A549 (cell line): Measurements from ENCODE around the gene STRN3. TPM values are rescaled to one million over a fixed set of nuclear protein-coding genes. Genes with fewer than 3 reads are reported as not detected.

Experiments used
- ATAC-seq, 2 experiments: fragments of 200-7000 bp in 1 of 2; fragments of >200 bp in 1 of 2; cut with Nextera tagmentation in 1 of 2; cut with Tn5 transposase in 1 of 2; 3 replicates each; pipeline versions ENCODE4 v1.8.0 to v1.9.1; 2018 to 2020; ENCODE audit warnings: mild to moderate bottlenecking in 1 of 2, moderate library complexity in 1 of 2
- CTCF ChIA-PET: fragments of 300-600 bp; sonication (Branson Sonifier 250); formaldehyde crosslinking; extraction: SDS; loops from one replicate; lab custom pipeline; 2021; ENCODE audit warnings: antibody characterized with exemption, inconsistent platforms; lab: Yijun Ruan, JAX
- POLR2A ChIA-PET: fragments of 350-600 bp; formaldehyde crosslinking; extraction: SDS; loops from one replicate; lab custom pipeline; 2021; ENCODE audit warnings: antibody characterized with exemption, inconsistent platforms; lab: Yijun Ruan, JAX
- DNase-seq, 2 experiments: peaks; one replicate each; pipeline versions ENCODE4 v3.0.0 to v3.0.0-alpha.2; 2011 to 2016; ENCODE audit warnings: low read depth in 1 of 2, low spot score in 1 of 2
- FAIRE-seq: peaks from 2 replicates; lab custom pipeline; 2011; peaks lifted over from hg19 to GRCh38; lab: Jason Lieb, UNC
- H3K27ac ChIP-seq, 2 experiments: fragments of >200 bp; sonication (Bioruptor Twin); formaldehyde crosslinking; 3 replicates each; pipeline ENCODE4 v1.5.1; 2016 to 2017
- H3K4me1 ChIP-seq: fragments of >200 bp; sonication (Bioruptor Twin); formaldehyde crosslinking; 3 replicates; pipeline ENCODE4 v1.6.1; 2016
- H3K4me2 ChIP-seq: fragments of >200 bp; sonication (Bioruptor Twin); formaldehyde crosslinking; 3 replicates; pipeline ENCODE4 v1.6.1; 2016
- H3K4me3 ChIP-seq: fragments of >200 bp; sonication (Bioruptor Twin); formaldehyde crosslinking; 3 replicates; pipeline ENCODE4 v1.5.1; 2016
- H3K9me3 ChIP-seq: fragments of >200 bp; sonication (Bioruptor Twin); formaldehyde crosslinking; 3 replicates; pipeline ENCODE4 v1.6.1; 2016
- BHLHE40 ChIP-seq: IDR thresholded peaks from 2 replicates; pipeline ENCODE4 v1.6.1; 2012; ENCODE audit warnings: low read depth, low read length, inconsistent platforms
- CBX8 ChIP-seq: fragments of 200-600 bp; sonication (generic); IDR thresholded peaks from 2 replicates; pipeline ENCODE4 v1.6.1; 2016
- CHD2 ChIP-seq: fragments of 150-350 bp; IDR thresholded peaks from 2 replicates; pipeline ENCODE4 v1.6.1; 2014; ENCODE audit warnings: low read length; ENCODE audit not compliant: partially characterized antibody
- ESRRA ChIP-seq: fragments of 150-350 bp; IDR thresholded peaks from 2 replicates; pipeline ENCODE4 v1.6.1; 2014; ENCODE audit warnings: mild to moderate bottlenecking, low read length, borderline replicate concordance
- FOSL2 ChIP-seq, 2 experiments: fragments of 450-650 bp in 1 of 2; fragments of >200 bp in 1 of 2; sonication (Bioruptor Twin) in 1 of 2; formaldehyde crosslinking; IDR thresholded peaks; 2 replicates each; pipeline versions ENCODE4 v1.5.0 to v1.6.1; 2016 to 2020; ENCODE audit warnings: mild to moderate bottlenecking in 1 of 2, moderate library complexity in 1 of 2
- FOXS1 ChIP-seq: fragments of 250-450 bp; sonication (Bioruptor Pico); IDR thresholded peaks from 2 replicates; pipeline ENCODE4 v1.5.0; 2020; ENCODE audit warnings: mild to moderate bottlenecking, moderate library complexity
- HOXA7 ChIP-seq: fragments of 250-450 bp; sonication (Bioruptor Pico); IDR thresholded peaks from 2 replicates; pipeline ENCODE4 v1.5.0; 2020; ENCODE audit warnings: mild to moderate bottlenecking, moderate library complexity
- HOXB5 ChIP-seq: fragments of 250-450 bp; sonication (Bioruptor Pico); IDR thresholded peaks from 2 replicates; pipeline ENCODE4 v1.5.0; 2020; ENCODE audit warnings: mild to moderate bottlenecking, moderate library complexity
- JUNB ChIP-seq: fragments of >200 bp; sonication (Bioruptor Twin); formaldehyde crosslinking; IDR thresholded peaks from 2 replicates; pipeline ENCODE4 v1.6.1; 2016
- KDM5A ChIP-seq: fragments of 200-600 bp; sonication (generic); IDR thresholded peaks from 2 replicates; pipeline ENCODE4 v1.6.1; 2016; ENCODE audit warnings: antibody characterized with exemption, mild to moderate bottlenecking
- MYC ChIP-seq: IDR thresholded peaks from 2 replicates; pipeline ENCODE4 v1.6.1; 2012; ENCODE audit warnings: mild to moderate bottlenecking, inconsistent platforms, low read length, improper control_type of control experiment, borderline replicate concordance
- NFE2L2 ChIP-seq: fragments of 150-350 bp; conservative IDR thresholded peaks from 2 replicates; pipeline ENCODE4 v1.6.1; 2014; ENCODE audit warnings: low read length
- NR3C1 ChIP-seq: fragments of >200 bp; sonication (Bioruptor Twin); formaldehyde crosslinking; IDR thresholded peaks from 3 replicates; pipeline ENCODE4 v1.6.1; 2017
- POLR2A ChIP-seq: IDR thresholded peaks from 2 replicates; pipeline ENCODE4 v1.6.1; 2012; ENCODE audit warnings: mild to moderate bottlenecking, low read length
- POLR2AphosphoS2 ChIP-seq: conservative IDR thresholded peaks from 2 replicates; pipeline ENCODE4 v1.6.1; 2012; ENCODE audit warnings: low read length, improper control_type of control experiment, inconsistent platforms
- RARB ChIP-seq: fragments of 250-450 bp; sonication (Bioruptor Pico); IDR thresholded peaks from 2 replicates; pipeline ENCODE4 v1.8.0; 2021; ENCODE audit warnings: mild to moderate bottlenecking, moderate library complexity
- RFX5 ChIP-seq: fragments of 450-650 bp; IDR thresholded peaks from 2 replicates; pipeline ENCODE4 v1.7.1; 2014; ENCODE audit warnings: antibody characterized with exemption, mild to moderate bottlenecking, moderate library complexity
- SMC3 ChIP-seq: fragments of >200 bp; sonication (Bioruptor Twin); formaldehyde crosslinking; IDR thresholded peaks from 3 replicates; pipeline ENCODE4 v1.6.1; 2018; ENCODE audit warnings: inconsistent platforms
- SREBF2 ChIP-seq: fragments of 450-650 bp; IDR thresholded peaks from 2 replicates; pipeline ENCODE4 v1.6.1; 2014; ENCODE audit warnings: mild to moderate bottlenecking, moderate library complexity
- TFCP2L1 ChIP-seq: fragments of 250-450 bp; sonication (Bioruptor Pico); IDR thresholded peaks from 2 replicates; pipeline ENCODE4 v1.5.0; 2021; ENCODE audit warnings: mild to moderate bottlenecking
- TP53 ChIP-seq: fragments of 250-450 bp; sonication (Bioruptor Pico); IDR thresholded peaks from 2 replicates; pipeline ENCODE4 v1.5.0; 2021; ENCODE audit warnings: mild to moderate bottlenecking, moderate library complexity
- ZNF302 ChIP-seq: fragments of 250-450 bp; sonication (Bioruptor Pico); IDR thresholded peaks from 2 replicates; pipeline ENCODE4 v1.9.0; 2021; ENCODE audit warnings: inconsistent platforms, mild to moderate bottlenecking, moderate library complexity
- ZSCAN20 ChIP-seq: fragments of 250-450 bp; sonication (Bioruptor Pico); IDR thresholded peaks from 2 replicates; pipeline ENCODE4 v1.8.0; 2022; ENCODE audit warnings: mild to moderate bottlenecking, moderate library complexity
- WGBS: methylation state at CpG from one replicate; pipeline ENCODE4 v1.1.6; 2017; ENCODE audit errors: missing lambda C conversion rate; 5-methylcytosine and 5-hydroxymethylcytosine counted together
- polyA plus RNA-seq, 4 experiments: library from polyadenylated mRNA; depleted of rRNA in 3 of 4; stranded (reverse); fragments of >200 nt; fragmentation: RNase III in 1 of 4; extraction: RNeasy Plus Mini Kit Qiagen cat#74134 plus additional on column Dnase treatment in 1 of 4; gene quantifications; 2 replicates in 3 of 4; 3 replicates in 1 of 4; pipeline ENCODE4 v1.2.3, GENCODE V29; 2011 to 2017
- TF ChIP-seq, protein P1 (sequence below): IDR thresholded peaks from 2 replicates; pipeline ENCODE4 v1.6.1; 2012
- TF ChIP-seq, protein P2 (sequence below): IDR thresholded peaks from 2 replicates; pipeline ENCODE4 v1.6.1; 2012; ENCODE audit warnings: low read depth, borderline replicate concordance
- TF ChIP-seq, protein P3 (sequence below): fragments of 250-450 bp; sonication (Bioruptor Pico); IDR thresholded peaks from 2 replicates; pipeline ENCODE4 v1.5.0; 2020; ENCODE audit warnings: low read depth, mild to moderate bottlenecking, moderate library complexity
- TF ChIP-seq, protein P4 (sequence below): fragments of >200 bp; sonication (Bioruptor Twin); formaldehyde crosslinking; IDR thresholded peaks from 2 replicates; pipeline ENCODE4 v1.6.1; 2016

STRN3 gene
- polyA plus RNA-seq, 2 of the 4 experiments (the other 2 are of a cell fraction) = 22.1 to 44.8 TPM

DNA sequence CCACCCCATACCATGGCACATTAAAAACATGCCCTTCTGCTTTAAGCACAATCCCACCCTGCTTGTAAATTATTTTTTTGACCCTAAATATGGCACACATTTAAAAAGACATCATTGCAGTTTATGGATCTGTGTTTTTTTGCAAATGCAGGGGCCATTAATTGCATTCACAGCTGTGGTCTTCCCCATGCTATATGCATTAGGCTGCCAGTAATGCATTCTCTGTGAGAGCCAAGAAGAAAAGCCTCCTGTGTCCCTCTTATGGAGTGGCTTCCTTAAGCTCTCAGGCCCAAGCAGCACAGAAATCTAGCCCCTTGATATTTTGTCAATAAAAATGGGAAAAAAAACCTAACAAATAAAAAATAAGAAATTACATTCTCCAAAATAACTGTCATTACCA is 172.2 kb downstream of the STRN3 start:
- H3K4me3 ChIP-seq = no peak overlapping the region
- TF ChIP-seq TFCP2L1 (no peak), SREBF2 (no peak), TP53 (CRISPR knock-in tag) (no peak), CBX8 (no peak), FOXS1 (no peak), POLR2A (no peak), BHLHE40 (no peak), HOXB5 (no peak), KDM5A (no peak), RFX5 (no peak), ESRRA (no peak), SMC3 (no peak), HOXA7 (CRISPR knock-in tag) (no peak), ZNF302 (CRISPR knock-in tag) (no peak), CHD2 (no peak), POLR2AphosphoS2 (no peak), JUNB (no peak), ZSCAN20 (CRISPR knock-in tag) (no peak)
- TF ChIP-seq, protein P1, sequence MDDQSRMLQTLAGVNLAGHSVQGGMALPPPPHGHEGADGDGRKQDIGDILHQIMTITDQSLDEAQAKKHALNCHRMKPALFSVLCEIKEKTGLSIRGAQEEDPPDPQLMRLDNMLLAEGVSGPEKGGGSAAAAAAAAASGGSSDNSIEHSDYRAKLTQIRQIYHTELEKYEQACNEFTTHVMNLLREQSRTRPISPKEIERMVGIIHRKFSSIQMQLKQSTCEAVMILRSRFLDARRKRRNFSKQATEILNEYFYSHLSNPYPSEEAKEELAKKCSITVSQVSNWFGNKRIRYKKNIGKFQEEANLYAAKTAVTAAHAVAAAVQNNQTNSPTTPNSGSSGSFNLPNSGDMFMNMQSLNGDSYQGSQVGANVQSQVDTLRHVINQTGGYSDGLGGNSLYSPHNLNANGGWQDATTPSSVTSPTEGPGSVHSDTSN = no peak
- TF ChIP-seq, protein P2, sequence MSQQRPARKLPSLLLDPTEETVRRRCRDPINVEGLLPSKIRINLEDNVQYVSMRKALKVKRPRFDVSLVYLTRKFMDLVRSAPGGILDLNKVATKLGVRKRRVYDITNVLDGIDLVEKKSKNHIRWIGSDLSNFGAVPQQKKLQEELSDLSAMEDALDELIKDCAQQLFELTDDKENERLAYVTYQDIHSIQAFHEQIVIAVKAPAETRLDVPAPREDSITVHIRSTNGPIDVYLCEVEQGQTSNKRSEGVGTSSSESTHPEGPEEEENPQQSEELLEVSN = no peak
- no peaks in the 10 kb centered on the region for H3K4me1 ChIP-seq
- POLR2A ChIA-PET = no interaction called here
- ATAC-seq (no peak), FAIRE-seq (no peak), DNase-seq (no peak)
- H3K27ac ChIP-seq = no peak overlapping the region
- H3K9me3 ChIP-seq = no peaks in the 10 kb centered on the region
- CTCF ChIA-PET = no interaction called here
- H3K4me2 ChIP-seq = no peak overlapping the region

DNA sequence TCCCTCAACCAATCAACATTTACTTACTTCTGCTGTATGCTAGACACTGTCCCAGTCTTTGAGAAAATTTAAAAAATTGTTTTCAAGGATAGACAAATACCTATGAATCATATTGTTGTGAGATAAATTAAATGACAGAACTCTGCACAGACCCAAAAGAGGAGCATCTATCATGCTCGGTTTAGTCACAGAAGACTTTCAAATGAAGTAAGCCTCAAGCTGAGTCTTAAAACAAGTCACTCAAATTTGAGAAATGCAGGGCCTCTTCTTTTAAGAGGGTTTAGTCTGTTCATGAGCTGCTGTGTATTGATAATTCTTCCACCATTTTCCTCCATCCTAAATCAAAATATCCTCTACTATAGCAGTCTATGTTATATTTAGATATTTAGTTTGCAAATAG is 176.2 kb downstream of the STRN3 start:
- TF ChIP-seq RARB (CRISPR knock-in tag) (no peak), FOSL2 (IDR thresholded peaks at IDR 0.05) (no peak), FOSL2 (CRISPR knock-in tag; IDR thresholded peaks at IDR 0.05) (no peak), NFE2L2 (no peak), JUNB (no peak), MYC (no peak), NR3C1 (no peak)
- TF ChIP-seq, protein P3, sequence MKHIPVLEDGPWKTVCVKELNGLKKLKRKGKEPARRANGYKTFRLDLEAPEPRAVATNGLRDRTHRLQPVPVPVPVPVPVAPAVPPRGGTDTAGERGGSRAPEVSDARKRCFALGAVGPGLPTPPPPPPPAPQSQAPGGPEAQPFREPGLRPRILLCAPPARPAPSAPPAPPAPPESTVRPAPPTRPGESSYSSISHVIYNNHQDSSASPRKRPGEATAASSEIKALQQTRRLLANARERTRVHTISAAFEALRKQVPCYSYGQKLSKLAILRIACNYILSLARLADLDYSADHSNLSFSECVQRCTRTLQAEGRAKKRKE = no peak
- ATAC-seq = no peak
- H3K27ac ChIP-seq = no peak overlapping the region
- DNase-seq = no peak
- peak; percentile 54 for FAIRE-seq
- H3K4me3 ChIP-seq = no peak overlapping the region
- POLR2A ChIA-PET = no interaction called here
- H3K4me2 ChIP-seq = no peak overlapping the region
- WGBS = 40% methylated on average over 1 of the region's 1 CpG
- CTCF ChIA-PET = interaction anchor here (1.2 kb wide), 1 partner anchor 8 kb away, joined by 5 read pairs; no protein-coding TSS in a partner anchor
- H3K4me1 ChIP-seq = no peaks in the 10 kb centered on the region
- no peaks in the 10 kb centered on the region for H3K9me3 ChIP-seq

DNA sequence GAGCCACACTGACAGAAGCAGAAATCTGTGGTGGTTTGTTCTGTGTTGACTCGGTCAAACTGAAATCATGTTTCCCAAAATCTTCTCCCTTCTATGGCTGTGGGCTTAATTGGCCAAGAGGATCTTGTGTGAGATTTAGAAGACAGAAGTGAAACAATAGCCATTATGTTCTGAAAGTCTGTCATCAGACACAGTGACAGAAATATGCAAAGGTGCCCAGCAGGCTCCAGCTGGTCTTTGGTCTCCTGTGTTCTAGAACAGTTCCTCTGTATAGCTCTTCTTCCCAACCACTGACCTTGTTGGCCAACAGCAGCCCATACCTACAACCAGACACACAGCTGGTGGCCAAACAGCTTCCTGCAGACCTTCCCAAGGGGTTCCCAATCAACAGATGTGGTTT is 176.8 kb downstream of the STRN3 start:
- ATAC-seq = no peak
- no peak for TF ChIP-seq RARB (CRISPR knock-in tag)
- TF ChIP-seq ZSCAN20 (CRISPR knock-in tag) = no peak
- TF ChIP-seq HOXA7 (CRISPR knock-in tag) = no peak
- no peak for TF ChIP-seq CBX8
- no peak for TF ChIP-seq POLR2AphosphoS2
- TF ChIP-seq, protein P4, sequence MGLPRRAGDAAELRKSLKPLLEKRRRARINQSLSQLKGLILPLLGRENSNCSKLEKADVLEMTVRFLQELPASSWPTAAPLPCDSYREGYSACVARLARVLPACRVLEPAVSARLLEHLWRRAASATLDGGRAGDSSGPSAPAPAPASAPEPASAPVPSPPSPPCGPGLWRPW = no peak
- no peak for DNase-seq
- 25% methylated on average over 1 of the region's 1 CpG for WGBS
- no peaks in the 10 kb centered on the region for H3K4me1 ChIP-seq
- H3K4me2 ChIP-seq = no peak overlapping the region
- POLR2A ChIA-PET = no interaction called here
- H3K9me3 ChIP-seq = no peaks in the 10 kb centered on the region
- CTCF ChIA-PET = interaction anchor here (1.2 kb wide), 1 partner anchor 9 kb away, joined by 5 read pairs; no protein-coding TSS in a partner anchor
- no peak for FAIRE-seq
- H3K4me3 ChIP-seq = no peak overlapping the region
- no peak overlapping the region for H3K27ac ChIP-seq
